DOHH2 (cell line): ENCODE data around the gene KIF25.

Experiments used
- H3F3A ChIP-seq: fragments of 200-600 bp; sonication (generic), shearing (Covaris generic); 2 replicates; pipeline ENCODE4 v1.6.0; 2016; ENCODE audit warnings: antibody characterized with exemption, mild to moderate bottlenecking; ENCODE audit not compliant: control insufficient read depth, insufficient read depth
- H3K27ac ChIP-seq: fragments of 200-600 bp; sonication (generic); 2 replicates; pipeline ENCODE4 v1.5.1; 2014; ENCODE audit warnings: low read depth, mild to moderate bottlenecking, low read length, moderate library complexity
- H3K27me3 ChIP-seq: fragments of 200-600 bp; sonication (generic); 2 replicates; pipeline ENCODE4 v1.6.1; 2014; ENCODE audit warnings: mild to moderate bottlenecking, low read length, mixed read lengths; ENCODE audit not compliant: control insufficient read depth
- H3K36me3 ChIP-seq: fragments of 200-600 bp; sonication (generic); 2 replicates; pipeline ENCODE4 v1.6.1; 2014; ENCODE audit warnings: mild to moderate bottlenecking, low read length, moderate library complexity, mixed read lengths; ENCODE audit not compliant: control insufficient read depth
- H3K4me1 ChIP-seq: fragments of 200-600 bp; sonication (generic); 2 replicates; pipeline ENCODE4 v1.6.1; 2014; ENCODE audit warnings: mild to moderate bottlenecking, low read length, mixed read lengths; ENCODE audit not compliant: control insufficient read depth
- H3K4me2 ChIP-seq: fragments of 200-600 bp; sonication (generic); 2 replicates; pipeline ENCODE4 v1.6.0; 2014; ENCODE audit warnings: mild to moderate bottlenecking, low read length, moderate library complexity
- H3K4me3 ChIP-seq: fragments of 200-600 bp; sonication (generic); 2 replicates; pipeline ENCODE4 v1.5.1; 2014; ENCODE audit warnings: mild to moderate bottlenecking, low read length, mixed read lengths
- H3K79me2 ChIP-seq: fragments of 200-600 bp; sonication (generic); 2 replicates; pipeline ENCODE4 v1.6.1; 2014; ENCODE audit warnings: mild to moderate bottlenecking, low read length, mixed read lengths; ENCODE audit not compliant: control insufficient read depth
- H3K9me2 ChIP-seq: fragments of 200-600 bp; sonication (generic); replicated peaks from 2 replicates; pipeline ENCODE4 v1.6.1; 2014; ENCODE audit warnings: mild to moderate bottlenecking, low read length, mixed read lengths; ENCODE audit not compliant: control insufficient read depth
- H3K9me3 ChIP-seq: fragments of 200-600 bp; sonication (generic); 2 replicates; pipeline ENCODE4 v1.6.1; 2014; ENCODE audit warnings: antibody characterized with exemption, low read length, mixed read lengths; ENCODE audit not compliant: control insufficient read depth, insufficient read depth
- H4K20me1 ChIP-seq: fragments of 200-600 bp; sonication (generic); 2 replicates; pipeline ENCODE4 v1.6.0; 2014; ENCODE audit warnings: low read depth, mild to moderate bottlenecking, antibody characterized with exemption, low read length, moderate library complexity; ENCODE audit not compliant: control insufficient read depth, insufficient read depth
- CTCF ChIP-seq: fragments of 200-600 bp; sonication (generic); IDR thresholded peaks from one replicate; pipeline ENCODE4 v1.5.1; 2014; ENCODE audit warnings: antibody characterized with exemption, mild to moderate bottlenecking, low read depth, low read length; ENCODE audit not compliant: poor library complexity, severe bottlenecking
- EZH2phosphoT487 ChIP-seq: fragments of 200-600 bp; sonication (generic); IDR thresholded peaks from 2 replicates; pipeline ENCODE4 v1.6.1; 2017; ENCODE audit warnings: borderline replicate concordance, mild to moderate bottlenecking, antibody characterized with exemption, low read length, moderate library complexity, mixed read lengths

Gene KIF25

GRCh38 chr6:168058691-168059551 lies 61.5 kb downstream of the KIF25 start:
- Histone ChIP-seq H3K79me2 (no peaks in the 10 kb centered on the region), H3K4me2 (no peak overlapping the region), H3F3A (no peaks in the 10 kb centered on the region), H4K20me1 (no peaks in the 10 kb centered on the region), H3K27ac (no peak overlapping the region), H3K9me3 (no peaks in the 10 kb centered on the region), H3K27me3 (no peaks in the 10 kb centered on the region), H3K4me3 (no peak overlapping the region), H3K36me3 (no peaks in the 10 kb centered on the region), H3K4me1 (no peaks in the 10 kb centered on the region), H3K9me2 (no peaks in the 10 kb centered on the region)
- no peak for TF ChIP-seq EZH2phosphoT487
- TF ChIP-seq CTCF, result no peak

GRCh38 chr6:168060521-168060931 lies 63.1 kb downstream of the KIF25 start:
- H3K9me2 ChIP-seq, result no peaks in the 10 kb centered on the region
- H3K4me2 ChIP-seq, result no peak overlapping the region
- no peaks in the 10 kb centered on the region for H3K4me1 ChIP-seq
- H3K4me3 ChIP-seq, result no peak overlapping the region
- H3F3A ChIP-seq, result no peaks in the 10 kb centered on the region
- H4K20me1 ChIP-seq, result no peaks in the 10 kb centered on the region
- no peaks in the 10 kb centered on the region for H3K36me3 ChIP-seq
- no peak overlapping the region for H3K27ac ChIP-seq
- H3K9me3 ChIP-seq, result no peaks in the 10 kb centered on the region
- no peaks in the 10 kb centered on the region for H3K27me3 ChIP-seq
- no peaks in the 10 kb centered on the region for H3K79me2 ChIP-seq
- TF ChIP-seq EZH2phosphoT487 (no peak), CTCF (no peak)

GRCh38 chr6:168061269-168062210 lies 64.1 kb downstream of the KIF25 start:
- H3K79me2 ChIP-seq, result no peaks in the 10 kb centered on the region
- TF ChIP-seq CTCF (no peak), EZH2phosphoT487 (no peak)

More at GRCh38 chr6:168061269-168062210, 64.1 kb downstream of the KIF25 start:
- Histone ChIP-seq H3F3A (no peaks in the 10 kb centered on the region), H3K4me2 (no peak overlapping the region), H3K27me3 (no peaks in the 10 kb centered on the region), H3K4me3 (no peak overlapping the region), H3K9me2 (no peaks in the 10 kb centered on the region), H3K9me3 (no peaks in the 10 kb centered on the region), H3K36me3 (no peaks in the 10 kb centered on the region), H4K20me1 (no peaks in the 10 kb centered on the region), H3K27ac (no peak overlapping the region), H3K4me1 (no peaks in the 10 kb centered on the region)
